HG02763 (cell line): Measurements from ENCODE around the gene RUNX1.

Source experiments
- ATAC-seq: cut with Tn5 transposase; IDR thresholded peaks from one replicate; pipeline ENCODE4 v1.9.1; 2021; ENCODE audit warnings: mild to moderate bottlenecking, moderate library complexity; ENCODE audit not compliant: unreplicated experiment

Gene RUNX1

DNA sequence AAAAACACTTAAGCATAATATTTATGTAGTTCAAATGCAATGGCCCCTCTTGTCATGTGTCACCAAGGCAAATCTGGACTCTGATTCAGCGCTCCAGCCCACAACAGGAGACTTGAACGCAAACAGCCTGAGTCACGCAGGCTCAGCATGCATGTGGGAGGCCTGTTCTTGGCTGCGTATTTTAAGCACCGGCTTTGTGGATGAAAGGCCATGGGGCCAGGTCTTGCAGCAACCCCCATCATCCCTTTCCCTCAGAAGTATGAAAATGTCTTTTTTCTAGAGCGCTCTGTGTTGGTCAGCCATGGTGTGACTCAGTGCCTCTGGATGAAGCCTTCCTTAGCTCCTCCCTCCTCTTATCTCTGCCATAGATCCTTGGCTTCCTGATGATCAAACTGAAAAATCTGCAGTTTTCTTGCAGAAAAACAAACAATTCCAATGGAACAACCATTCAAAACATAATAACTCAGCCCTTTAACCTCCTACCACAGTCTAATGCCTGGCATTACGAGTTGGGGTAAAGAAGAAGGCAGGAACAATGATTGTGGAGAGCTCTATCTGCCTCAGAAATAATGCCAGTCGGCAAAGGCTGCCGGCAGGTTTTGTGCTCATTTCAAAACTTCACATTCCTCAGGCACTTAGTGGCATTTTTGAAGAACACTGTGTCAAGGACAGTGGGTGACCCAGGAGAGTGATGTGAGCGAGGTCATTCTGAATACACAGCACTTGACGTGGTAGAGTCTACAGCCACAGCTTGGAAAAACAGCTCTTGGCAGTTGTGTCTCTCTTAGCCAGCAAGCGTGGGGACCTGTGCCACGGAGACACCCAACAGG, 212.8 kb downstream of the RUNX1 start:
- no peak for ATAC-seq

DNA sequence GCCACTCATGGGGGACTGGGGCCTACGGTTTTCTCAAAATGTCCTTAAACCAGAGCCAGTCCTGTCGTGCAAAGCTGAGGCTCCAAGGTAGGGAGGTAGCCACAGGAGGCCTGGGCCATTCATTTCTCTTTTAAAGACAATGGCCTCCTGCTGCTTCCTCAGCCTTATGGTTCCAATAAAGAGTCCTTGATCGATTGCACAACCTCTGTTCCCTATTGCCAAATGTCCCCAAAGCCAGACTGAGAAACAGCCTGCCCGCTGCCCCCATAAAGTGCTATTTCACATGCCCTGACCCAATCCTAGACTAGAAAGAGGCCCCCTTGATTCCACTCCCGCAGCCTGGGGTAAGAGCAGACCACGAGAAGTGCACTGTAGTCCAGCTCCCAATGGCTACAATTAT, 213.6 kb downstream of the RUNX1 start:
- ATAC-seq = no peak

DNA sequence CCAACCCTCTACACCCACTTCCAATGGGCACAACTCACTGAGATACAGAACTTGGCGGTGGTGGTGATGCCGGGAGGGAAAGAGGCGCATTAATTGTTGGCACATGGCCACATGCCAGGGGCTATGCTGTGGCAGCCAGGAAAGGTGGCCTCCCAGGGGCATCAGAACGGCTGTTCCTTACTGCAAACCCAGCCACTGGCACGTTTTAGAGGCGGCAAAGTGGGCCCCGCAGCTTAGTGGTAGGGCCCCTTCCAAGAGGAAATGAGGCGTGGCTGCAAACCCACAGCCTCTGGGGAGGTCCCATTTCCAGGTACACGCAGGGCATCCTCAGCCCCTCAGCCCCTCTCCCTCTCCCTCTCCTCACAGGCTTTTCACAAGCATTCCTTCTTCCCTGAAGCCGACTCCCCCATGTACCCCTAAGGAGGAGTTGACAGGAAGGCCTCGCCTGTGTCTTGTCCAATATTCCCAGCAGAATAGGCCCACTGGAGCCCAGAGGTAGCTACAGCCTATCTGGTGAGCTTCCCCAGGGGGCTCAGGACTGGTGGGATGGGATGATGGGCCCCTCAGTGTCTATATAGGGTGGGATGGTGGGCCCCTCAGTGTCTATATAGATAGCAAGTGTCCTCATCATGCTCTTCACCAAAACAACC, 214.1 kb downstream of the RUNX1 start:
- ATAC-seq = no peak

DNA sequence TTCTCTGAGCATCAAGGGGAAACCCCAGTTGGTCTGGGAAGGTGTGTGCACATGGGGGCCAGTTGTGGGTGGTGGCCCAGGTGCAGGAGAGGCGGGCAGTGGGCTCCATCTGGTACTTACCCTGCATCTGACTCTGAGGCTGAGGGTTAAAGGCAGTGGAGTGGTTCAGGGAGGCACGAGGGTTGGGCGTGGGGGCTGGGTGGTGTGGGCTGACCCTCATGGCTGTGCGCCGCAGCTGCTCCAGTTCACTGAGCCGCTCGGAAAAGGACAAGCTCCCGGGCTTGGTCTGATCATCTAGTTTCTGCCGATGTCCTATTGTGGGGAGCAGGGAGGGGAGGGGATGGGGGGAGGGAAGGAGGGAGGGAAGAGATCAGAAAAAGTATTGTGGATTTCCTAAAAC, 214.8 kb downstream of the RUNX1 start:
- no peak for ATAC-seq

DNA sequence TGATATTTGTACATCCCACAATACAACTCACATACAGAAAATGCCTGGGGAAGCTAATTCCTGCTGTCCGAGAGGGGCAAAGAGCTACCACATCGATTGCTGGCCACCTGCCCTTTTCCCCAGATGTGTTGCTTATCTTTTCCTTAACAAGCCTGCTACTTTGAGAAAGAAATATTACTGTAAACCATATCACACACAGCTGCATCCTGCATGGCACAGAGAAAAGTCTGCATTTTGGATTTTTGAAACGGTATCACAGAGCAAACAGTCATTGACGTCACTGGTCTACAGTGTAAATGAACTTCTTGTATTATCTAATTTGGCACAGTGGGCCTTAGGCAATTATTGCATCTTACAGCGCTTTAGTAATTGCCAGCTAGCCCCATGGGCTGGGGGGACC, 215.6 kb downstream of the RUNX1 start:
- ATAC-seq = no peak

DNA sequence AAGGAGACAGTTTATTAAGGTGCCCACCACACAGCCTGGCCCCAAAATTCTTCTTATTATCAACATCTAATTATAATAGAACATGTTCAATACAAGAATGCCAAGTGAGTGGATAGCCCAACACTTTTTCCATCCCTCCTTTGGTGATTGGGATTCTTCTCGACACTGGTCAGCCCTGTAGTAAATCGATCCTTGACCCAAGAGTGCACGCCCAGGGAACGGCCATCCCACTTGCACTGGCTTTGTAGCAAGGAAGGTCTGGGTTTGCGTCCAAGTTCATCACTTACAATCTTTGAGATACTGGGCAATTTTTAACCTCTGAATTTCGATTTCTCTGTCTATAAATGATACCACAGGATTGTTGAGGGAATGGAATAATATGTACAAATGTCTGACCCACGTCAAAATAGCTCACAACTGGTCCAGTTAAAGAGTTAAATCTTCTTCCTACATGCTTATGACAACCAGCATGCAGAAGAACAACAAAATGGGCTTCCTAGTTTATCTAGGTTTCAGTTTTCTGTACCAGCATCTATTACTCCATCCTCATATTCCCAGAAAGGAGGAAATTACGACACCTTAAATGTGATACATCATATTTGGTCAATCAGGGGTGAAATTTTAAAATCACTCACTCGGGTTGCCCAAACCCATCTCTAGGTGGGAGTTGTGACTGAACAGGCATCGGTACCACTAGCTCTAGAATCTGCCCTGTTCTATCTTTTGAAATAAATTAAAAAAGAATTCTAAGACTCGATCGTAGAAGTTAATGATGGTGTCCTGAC, 218.5 kb downstream of the RUNX1 start:
- ATAC-seq = no peak

DNA sequence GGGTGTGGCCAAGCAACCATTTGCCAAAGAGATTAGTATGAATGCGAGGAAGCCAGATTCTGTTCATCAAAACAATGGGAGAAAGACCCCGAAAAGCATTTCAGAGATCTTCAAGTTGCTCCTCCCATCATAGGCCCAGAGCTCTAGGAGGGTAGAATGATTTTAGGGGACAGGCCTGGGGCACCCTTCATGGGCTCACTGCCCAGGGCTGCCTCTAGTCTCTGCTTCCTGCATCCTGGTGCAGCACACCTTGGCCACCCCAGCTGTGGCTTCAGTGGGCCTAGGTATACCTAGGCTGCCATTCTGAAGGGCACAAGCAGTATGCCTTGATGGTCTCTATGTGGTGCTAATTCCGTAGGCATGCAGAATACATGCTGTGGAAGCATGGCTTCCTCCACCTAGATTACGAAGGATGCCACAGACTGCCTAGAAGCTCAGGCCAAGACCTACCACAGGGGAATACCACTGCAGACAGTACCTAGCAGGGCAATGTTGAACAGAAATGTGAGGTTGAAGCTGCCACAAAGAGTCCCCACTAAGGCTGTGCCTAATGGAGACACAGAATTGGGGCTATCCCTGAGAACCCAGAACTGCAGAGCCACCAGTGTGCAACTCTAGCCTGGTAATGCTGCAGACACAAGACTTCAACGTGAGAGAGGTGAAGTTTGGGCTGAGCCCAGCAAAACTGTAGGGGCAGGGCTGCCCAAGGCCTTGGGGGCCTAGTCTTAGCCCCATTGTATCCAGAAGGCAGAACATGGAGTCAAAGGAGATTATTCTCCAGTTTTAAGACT, 221.5 kb downstream of the RUNX1 start:
- no peak for ATAC-seq

DNA sequence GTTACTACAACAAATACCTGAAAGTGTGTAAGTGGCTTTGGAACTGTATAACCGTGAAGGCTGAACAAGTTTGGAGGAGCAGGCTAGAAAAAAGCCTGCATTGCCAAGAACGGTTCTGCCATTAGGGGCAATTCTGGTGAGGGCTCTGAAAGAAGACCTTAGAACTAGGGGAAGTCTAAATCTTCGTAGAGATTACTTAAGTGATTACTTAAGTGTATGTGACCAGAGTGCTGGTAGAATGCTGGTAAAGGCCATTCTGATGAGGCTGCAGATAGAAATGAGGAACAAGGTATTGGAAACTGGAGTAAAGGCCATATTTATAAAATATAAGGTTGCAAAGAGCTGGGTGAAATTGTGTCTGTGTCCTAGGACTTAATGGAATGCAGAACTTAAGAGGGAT, 222.3 kb downstream of the RUNX1 start:
- ATAC-seq = no peak

DNA sequence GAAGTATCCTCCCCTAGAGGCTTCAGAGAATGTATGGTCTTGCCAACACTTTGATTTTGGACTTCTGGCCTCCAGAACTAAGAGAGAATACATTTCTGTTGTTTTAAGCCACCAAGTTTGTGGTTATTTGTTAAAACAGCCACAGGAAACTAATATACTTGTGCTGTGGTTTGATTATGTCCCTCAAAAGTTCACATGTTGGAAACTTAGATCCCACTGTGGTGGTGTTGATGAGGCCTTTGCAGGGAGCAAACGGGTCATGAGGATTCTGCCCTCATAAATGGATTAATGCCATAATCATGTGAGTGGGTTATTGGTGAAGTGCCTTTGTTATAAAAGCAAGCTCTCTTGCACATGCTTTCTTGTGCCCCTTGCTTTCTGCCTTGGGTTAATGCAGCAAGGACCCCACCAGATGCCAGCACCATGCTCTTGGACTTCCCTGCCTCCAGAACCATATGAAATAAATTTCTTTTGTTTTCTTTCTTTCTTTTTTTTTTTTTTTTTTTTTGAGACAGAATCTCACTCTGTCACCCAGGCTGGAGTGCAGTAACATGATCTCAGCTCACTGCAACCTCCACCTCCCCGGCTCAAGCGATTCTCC, 223.1 kb downstream of the RUNX1 start:
- no peak for ATAC-seq

DNA sequence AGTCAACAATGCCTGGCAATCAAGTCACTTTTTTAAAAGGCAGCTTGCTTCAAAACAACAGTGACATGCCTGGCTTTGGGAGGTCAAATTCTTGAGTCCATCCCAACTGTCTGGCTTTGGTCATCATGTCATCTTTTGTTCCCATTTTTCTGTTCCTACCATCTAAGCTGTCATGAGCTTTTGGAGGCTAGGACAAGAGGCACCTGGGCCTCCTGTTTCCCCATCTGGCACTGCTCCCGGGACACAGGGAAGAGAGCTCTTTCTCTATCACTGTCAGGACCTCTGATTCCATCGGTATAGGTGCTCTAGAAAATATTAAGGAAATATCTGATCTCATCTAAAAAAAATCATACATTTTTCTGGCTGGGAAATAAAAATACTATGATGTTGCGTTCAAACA, 224.0 kb downstream of the RUNX1 start:
- ATAC-seq = no peak

DNA sequence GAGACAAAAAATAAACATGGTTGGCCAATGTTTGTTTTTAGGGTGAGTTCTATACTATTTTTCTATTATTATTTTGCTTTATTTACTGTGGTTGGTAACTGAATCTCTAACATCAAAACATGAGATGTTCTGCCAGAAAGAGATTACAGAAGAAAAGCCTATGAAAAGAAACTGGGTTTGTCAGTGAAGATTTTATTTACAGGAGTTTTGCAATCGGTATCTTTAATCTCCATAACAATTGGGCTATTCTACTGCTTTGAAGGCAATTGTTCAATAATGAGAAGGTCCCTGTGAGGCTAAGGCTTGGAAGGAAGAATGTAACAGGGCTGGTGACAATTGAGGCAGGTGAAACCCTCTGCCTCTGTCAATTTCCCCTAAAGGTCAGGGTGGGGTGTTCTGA, 224.8 kb downstream of the RUNX1 start:
- ATAC-seq = no peak

DNA sequence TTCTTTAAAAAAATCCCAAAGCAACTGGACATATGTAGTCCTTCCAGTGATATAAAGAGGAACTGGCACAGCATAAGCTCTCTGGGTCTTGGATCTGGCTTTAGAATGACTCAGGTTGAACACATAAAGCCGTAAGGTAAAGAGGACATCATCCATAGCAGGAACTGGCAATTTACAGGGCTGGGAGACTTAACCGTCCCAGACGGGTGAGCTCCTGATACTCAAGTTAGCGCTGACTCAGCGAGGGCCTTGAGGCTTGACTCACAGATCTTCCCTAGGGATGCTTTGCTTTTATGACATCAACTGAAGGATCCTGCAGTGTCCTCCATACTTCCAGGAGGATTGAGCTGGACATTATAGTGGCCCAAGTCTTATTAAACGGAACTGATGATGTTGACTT, 226.2 kb downstream of the RUNX1 start:
- ATAC-seq = no peak

DNA sequence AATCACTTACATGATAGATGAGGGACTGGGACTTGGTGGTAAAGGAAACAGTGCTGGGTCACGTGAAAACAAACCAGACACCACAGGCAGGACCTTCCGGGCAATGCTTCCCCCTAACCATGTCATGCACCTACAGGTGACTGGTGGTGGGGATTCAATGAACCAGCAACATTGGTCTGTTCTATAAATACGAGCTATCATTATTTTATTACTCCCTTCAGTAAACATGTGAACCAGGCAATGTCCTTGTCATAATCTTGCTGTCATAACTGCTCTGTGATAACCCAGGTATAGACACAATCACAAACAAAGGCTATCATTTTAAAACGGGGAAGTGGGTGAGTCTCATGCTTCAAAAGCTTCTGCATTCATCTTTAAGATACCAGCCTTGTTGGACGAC, 226.9 kb downstream of the RUNX1 start:
- no peak for ATAC-seq

DNA sequence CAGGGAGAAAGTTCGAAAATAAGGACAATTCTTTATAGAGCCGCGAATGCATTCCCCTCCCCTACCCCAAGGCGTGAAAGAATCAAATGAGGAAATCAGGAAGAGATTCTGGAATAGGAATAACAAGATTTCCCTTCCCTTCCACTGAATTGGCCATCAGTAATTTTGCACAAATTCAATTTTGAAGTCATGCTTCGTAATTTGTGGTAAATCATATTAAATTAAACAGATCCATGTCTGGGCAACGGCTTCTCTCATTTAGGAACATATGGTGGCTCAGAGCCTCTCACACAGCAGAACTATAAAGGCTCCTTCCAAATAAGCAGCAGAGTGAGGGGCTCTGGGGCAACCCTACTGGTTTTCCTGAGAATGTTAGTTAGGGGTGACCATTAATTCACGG, 227.4 kb downstream of the RUNX1 start:
- ATAC-seq = no peak

DNA sequence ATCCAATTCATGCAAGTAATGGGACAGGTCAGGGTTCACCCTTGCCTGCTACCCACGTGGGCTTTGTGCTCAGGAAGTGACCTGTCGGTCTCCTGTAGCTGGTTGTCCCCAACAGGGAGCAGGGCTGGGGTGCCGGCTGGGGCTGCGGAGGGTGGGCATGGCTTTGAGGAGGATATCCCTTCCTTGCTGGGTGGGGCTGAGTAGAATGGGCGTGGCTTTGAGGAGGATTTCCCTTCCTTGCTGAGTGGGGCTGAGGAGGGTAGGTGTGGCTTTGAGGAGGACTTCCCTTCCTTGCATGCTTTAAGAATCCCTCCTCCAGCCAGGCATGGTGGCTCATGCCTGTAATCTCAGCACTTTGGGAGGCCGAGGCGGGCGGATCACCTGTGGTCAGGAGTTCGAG, 229.1 kb downstream of the RUNX1 start:
- no peak for ATAC-seq

DNA sequence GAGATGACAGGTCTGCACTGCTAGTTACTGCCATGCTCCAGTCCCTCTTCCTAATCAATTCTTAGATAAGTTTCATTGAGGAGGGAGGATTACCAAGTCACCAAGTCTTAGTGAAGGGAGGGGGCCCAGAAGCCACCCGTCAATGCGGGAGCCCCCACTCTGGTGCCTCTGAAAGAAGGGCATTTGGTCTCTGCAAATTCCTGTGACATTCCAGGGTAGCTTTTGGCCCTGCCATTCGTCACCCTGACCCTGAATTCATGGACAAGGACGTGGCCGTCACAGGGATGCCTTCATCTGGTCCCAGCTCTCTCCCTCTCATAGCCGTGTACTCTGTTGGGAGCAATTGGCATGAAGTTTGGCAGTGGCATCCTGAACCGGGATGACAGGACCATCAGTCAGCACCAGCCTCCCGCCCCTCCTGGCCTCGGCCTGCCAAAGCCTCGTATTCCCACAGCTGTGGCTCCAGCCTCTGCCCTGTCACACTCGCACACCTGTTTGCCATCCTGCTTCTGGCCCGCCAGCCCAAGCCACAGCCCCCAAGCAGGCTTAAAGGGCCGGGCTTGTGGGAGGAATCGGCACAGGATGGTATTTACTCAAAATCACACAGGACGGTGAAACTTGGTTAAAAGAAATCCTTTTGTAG, 229.6 kb downstream of the RUNX1 start:
- no peak for ATAC-seq

DNA sequence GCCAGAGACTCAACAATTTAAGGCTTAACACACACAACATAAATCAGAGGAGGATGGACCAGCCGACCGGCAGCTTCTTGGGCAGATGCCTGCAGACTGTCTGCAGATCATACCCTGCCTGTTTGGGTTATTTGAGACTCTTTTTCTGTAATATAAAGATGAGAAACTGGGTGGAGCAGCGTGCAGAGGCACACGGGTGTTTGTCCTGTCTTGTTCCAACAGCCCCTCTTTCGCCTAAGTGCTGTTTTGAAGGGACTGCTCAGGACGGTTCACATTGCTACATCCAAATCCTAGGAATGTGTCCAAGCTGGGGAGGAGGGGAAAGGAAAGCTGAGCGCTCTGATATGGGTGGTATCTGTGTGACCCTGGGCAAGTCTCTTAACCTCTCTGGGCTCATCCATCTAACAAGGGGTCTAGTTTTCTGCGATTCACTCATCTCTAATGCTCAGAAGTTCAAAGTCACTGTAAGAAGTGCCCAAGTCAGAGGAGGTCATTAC, 230.4 kb downstream of the RUNX1 start:
- ATAC-seq = no peak

DNA sequence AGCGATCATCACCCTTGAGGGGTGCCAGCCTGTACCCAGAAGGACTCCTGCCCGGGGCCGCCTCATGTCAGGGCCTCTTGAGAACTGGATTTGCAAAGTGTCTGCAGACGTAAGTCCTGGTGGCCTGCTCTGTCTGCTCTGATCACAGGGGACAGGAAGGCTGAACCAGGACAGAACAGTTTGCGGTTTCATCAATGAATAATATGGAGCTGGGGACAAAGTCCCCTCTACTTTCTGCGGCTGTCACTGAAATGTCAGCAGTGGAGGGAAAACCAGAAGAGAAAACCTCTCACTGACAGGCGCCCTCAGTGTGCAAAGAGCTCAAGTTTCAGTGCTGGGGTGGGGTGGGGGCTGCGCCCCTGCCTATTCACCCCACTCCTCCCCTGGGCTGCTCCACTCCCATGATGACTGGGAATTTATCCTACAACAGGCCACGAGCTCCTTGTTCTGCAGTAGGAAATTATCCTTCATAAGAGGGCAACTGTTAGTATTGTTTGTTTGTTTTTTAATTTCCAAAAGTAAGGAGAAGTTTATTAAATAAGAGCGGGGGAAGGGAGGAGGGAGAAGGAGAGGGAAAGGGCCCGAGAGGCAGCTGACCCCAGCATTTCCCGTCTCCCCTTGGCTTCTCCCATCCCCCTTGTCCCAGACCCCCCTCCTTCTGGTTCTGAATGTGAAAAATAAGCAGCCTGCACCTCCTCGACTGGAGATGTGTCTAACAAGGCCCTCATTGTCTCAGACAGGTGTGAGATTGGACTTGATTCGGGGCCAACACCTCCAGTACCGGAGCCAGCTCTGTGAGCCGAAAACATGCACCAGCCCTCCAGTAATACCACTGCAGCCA, 231.1 kb downstream of the RUNX1 start:
- ATAC-seq = no peak
